Activated B cell treated with CpG ODN at 0.5 μM for 24 hours (primary cell): Measurements from ENCODE around the gene KCTD16. TPM values are rescaled to one million over a fixed set of nuclear protein-coding genes. Genes with fewer than 3 reads are reported as not detected.

Experiments used
- ATAC-seq: fragments of 200-7000 bp; cut with Tn5 transposase; one replicate; pipeline ENCODE4 v1.10.0; 2021; ENCODE audit warnings: low read depth, mild to moderate bottlenecking, moderate library complexity
- CTCF ChIA-PET: fragments of 350-600 bp; sonication (Branson Sonifier 250); formaldehyde crosslinking; loops from one replicate; lab custom pipeline; 2021; ENCODE audit warnings: antibody characterized with exemption; lab: Charles Lee
- POLR2A ChIA-PET: fragments of 350-600 bp; sonication (Branson Sonifier 250); formaldehyde crosslinking; loops from one replicate; lab custom pipeline; 2021; ENCODE audit warnings: antibody characterized with exemption; lab: Charles Lee
- DNase-seq: peaks from one replicate; pipeline ENCODE4 v3.0.0; 2022
- H3K27ac Mint-ChIP-seq: one replicate; pipeline ENCODE4 v1.8.0; 2020; ENCODE audit warnings: mixed read lengths
- H3K27me3 Mint-ChIP-seq: one replicate; pipeline ENCODE4 v1.8.0; 2021; ENCODE audit warnings: mixed read lengths
- H3K36me3 Mint-ChIP-seq: one replicate; pipeline ENCODE4 v1.8.0; 2021; ENCODE audit warnings: low read depth, mixed read lengths
- H3K4me1 Mint-ChIP-seq: one replicate; pipeline ENCODE4 v1.8.0; 2021; ENCODE audit warnings: mixed read lengths
- H3K4me3 Mint-ChIP-seq: one replicate; pipeline ENCODE4 v1.8.0; 2020; ENCODE audit warnings: mild to moderate bottlenecking, mixed read lengths
- H3K9me3 Mint-ChIP-seq: one replicate; pipeline ENCODE4 v1.8.0; 2020; ENCODE audit warnings: mixed read lengths
- intact Hi-C: fragments of 100-400 bp; cut with micrococcal nuclease; formaldehyde crosslinking; loops from one replicate; pipeline ENCODE4 v1.15.1; 2024
- total RNA-seq: library from RNA; stranded (reverse); gene quantifications from 2 replicates; pipeline ENCODE4 v1.2.3, GENCODE V29; 2022
- TF ChIP-seq, protein P1 (sequence below): fragments of 200-600 bp; IDR thresholded peaks from one replicate; pipeline ENCODE4 v1.8.0; 2022; ENCODE audit warnings: antibody characterized with exemption, mild to moderate bottlenecking

KCTD16 gene
- total RNA-seq, 1 donor from 2014 or later = not detected

DNA sequence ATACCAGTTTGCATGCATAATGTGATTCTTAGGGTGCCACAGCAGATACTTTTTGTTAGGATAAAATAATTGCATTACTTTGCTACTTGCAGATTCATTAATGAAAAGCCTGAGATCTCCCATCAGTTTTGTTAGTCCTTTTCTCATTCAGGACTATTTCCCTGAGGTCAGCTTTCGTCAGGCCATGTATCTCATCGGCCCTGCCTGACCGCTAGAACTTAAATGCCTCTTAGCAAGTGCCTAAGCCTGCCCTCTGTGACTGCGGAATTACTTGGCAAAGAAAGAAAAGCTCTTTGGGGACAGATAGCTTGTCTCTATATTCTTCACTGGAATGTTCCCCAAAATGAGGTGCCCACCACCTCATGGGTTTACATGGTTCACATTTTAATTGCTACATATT, 147.8 kb downstream of the KCTD16 start:
- intact Hi-C loops = no loop called here
- H3K4me1 Mint-ChIP-seq = no peaks in the 10 kb centered on the region
- DNase-seq (no peak), ATAC-seq (no peak)
- ChIA-PET POLR2A (no interaction called here), CTCF (no interaction called here)
- H3K4me3 Mint-ChIP-seq = no peak overlapping the region
- no peaks in the 10 kb centered on the region for H3K9me3 Mint-ChIP-seq
- H3K27ac Mint-ChIP-seq = no peak overlapping the region
- no peaks in the 10 kb centered on the region for H3K27me3 Mint-ChIP-seq
- H3K36me3 Mint-ChIP-seq = no peaks in the 10 kb centered on the region
- TF ChIP-seq, protein P1, sequence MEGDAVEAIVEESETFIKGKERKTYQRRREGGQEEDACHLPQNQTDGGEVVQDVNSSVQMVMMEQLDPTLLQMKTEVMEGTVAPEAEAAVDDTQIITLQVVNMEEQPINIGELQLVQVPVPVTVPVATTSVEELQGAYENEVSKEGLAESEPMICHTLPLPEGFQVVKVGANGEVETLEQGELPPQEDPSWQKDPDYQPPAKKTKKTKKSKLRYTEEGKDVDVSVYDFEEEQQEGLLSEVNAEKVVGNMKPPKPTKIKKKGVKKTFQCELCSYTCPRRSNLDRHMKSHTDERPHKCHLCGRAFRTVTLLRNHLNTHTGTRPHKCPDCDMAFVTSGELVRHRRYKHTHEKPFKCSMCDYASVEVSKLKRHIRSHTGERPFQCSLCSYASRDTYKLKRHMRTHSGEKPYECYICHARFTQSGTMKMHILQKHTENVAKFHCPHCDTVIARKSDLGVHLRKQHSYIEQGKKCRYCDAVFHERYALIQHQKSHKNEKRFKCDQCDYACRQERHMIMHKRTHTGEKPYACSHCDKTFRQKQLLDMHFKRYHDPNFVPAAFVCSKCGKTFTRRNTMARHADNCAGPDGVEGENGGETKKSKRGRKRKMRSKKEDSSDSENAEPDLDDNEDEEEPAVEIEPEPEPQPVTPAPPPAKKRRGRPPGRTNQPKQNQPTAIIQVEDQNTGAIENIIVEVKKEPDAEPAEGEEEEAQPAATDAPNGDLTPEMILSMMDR = no peak

DNA sequence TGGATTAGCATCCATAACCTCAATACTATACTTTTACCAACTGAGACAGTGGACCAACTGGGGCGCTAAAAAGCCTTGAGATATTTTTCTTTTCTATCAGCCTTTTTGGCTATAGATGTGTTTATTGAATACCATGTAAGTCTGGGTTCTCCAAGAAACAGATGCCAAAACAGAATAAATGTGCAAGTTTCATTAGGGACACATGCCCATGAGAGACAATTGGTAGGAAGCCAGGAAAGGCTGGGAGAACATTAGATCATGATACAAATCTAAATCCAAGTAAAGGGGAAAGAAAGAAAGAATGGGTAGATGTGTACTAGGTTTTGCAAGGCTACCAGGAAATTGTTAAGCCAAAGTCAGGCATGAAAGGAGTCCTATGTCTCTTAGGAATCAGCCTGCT, 152.5 kb downstream of the KCTD16 start:
- TF ChIP-seq, protein P1 = no peak
- H3K4me1 Mint-ChIP-seq = no peaks in the 10 kb centered on the region
- H3K27ac Mint-ChIP-seq = no peak overlapping the region
- H3K27me3 Mint-ChIP-seq = no peaks in the 10 kb centered on the region
- intact Hi-C loops = no loop called here
- DNase-seq = no peak
- H3K9me3 Mint-ChIP-seq = no peaks in the 10 kb centered on the region
- ATAC-seq = no peak
- H3K4me3 Mint-ChIP-seq = no peak overlapping the region
- ChIA-PET CTCF (no interaction called here), POLR2A (no interaction called here)
- H3K36me3 Mint-ChIP-seq = no peaks in the 10 kb centered on the region

DNA sequence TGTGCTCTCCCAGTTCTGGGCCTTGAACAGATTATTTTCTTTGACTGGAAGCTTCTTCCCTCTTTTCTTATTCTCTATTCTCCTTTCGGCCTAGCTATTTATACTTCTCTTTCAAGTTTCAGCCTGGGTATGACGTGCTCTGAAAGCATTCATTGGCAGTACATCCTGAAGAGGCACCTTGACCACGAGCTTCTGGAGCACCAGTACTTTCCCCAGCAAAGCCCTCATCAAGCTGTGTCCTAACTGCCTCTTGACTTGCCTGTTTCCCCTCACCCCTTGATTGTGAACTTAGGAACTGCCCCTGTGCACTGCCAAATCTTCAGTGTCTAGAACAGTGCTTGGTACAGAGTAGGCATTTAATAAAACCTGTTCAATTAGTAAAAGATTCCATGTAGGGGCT, 154.9 kb downstream of the KCTD16 start:
- Mint-ChIP-seq H3K27ac (no peak overlapping the region), H3K9me3 (no peaks in the 10 kb centered on the region), H3K36me3 (no peaks in the 10 kb centered on the region), H3K27me3 (no peaks in the 10 kb centered on the region), H3K4me1 (no peaks in the 10 kb centered on the region), H3K4me3 (no peak overlapping the region)
- DNase-seq = no peak
- ChIA-PET CTCF (no interaction called here), POLR2A (no interaction called here)
- TF ChIP-seq, protein P1 = no peak
- intact Hi-C loops = no loop called here
- no peak for ATAC-seq

DNA sequence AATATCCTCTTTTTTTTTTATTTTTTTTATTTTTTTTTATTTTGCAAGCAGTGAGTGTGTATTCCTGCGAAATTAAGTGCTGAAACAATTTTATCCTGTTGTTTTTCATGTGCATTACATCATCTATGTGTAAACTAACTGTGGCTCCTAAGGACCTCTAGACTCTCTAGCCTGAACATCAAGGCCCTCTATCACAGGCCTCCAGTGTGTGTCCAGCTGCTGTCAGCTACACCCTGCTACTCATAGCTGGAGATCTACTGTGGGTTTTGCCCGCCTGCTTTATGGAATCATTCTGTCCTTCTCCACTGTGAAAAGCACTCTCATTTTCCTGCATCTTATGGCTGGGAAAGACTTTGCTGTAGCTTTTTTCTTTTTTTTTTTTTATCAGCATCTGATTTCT, 157.8 kb downstream of the KCTD16 start:
- intact Hi-C loops = no loop called here
- TF ChIP-seq, protein P1 = no peak
- Mint-ChIP-seq H3K4me3 (no peak overlapping the region), H3K27ac (no peak overlapping the region), H3K9me3 (no peaks in the 10 kb centered on the region), H3K4me1 (no peaks in the 10 kb centered on the region), H3K36me3 (no peaks in the 10 kb centered on the region), H3K27me3 (no peaks in the 10 kb centered on the region)
- CTCF ChIA-PET = no interaction called here
- no peak for ATAC-seq
- POLR2A ChIA-PET = no interaction called here
- DNase-seq = no peak

DNA sequence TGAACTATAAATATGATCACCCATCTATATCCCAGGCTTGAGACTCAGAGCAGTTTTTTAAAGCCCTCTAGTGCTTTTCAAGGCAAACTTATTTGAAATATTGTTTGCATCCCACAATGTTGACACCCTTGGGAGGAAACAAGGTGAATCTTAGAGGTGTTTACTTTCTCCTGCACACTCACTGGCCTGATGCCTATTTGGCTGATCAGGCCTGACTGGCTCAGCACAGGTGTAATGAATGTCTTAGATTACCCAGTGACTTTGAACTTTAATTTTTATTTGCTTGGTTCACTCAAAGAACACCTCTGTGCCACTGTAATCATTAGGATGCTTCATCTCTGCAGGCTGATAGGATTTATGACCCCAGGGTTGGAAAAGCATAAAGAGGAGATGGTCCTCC, 158.3 kb downstream of the KCTD16 start:
- POLR2A ChIA-PET = no interaction called here
- H3K4me3 Mint-ChIP-seq = no peak overlapping the region
- CTCF ChIA-PET = no interaction called here

More for the DNA sequence above, 158.3 kb downstream of the KCTD16 start:
- Mint-ChIP-seq H3K27ac (no peak overlapping the region), H3K9me3 (no peaks in the 10 kb centered on the region), H3K36me3 (no peaks in the 10 kb centered on the region), H3K4me1 (no peaks in the 10 kb centered on the region), H3K27me3 (no peaks in the 10 kb centered on the region)
- DNase-seq = no peak
- intact Hi-C loops = no loop called here
- TF ChIP-seq, protein P1 = no peak
- ATAC-seq = no peak
